Right ventricle myocardium inferior (tissue), 1 donor: ENCODE data around the gene GRAMD2A. TPM values are rescaled to one million over a fixed set of nuclear protein-coding genes. Genes with fewer than 3 reads are reported as not detected.

Experiments
- ATAC-seq: fragments of 200-7000 bp; cut with Tn5 transposase; one replicate; pipeline ENCODE4 v1.9.1; 2020; ENCODE audit warnings: mild to moderate bottlenecking, moderate library complexity
- DNase-seq: peaks from one replicate; pipeline ENCODE4 v3.0.0; 2021; ENCODE audit errors: missing footprints
- intact Hi-C: fragments of 100-400 bp; cut with DNase I; formaldehyde crosslinking; loops from one replicate; pipeline ENCODE4 v1.11.0; 2022
- total RNA-seq: library from RNA; stranded (reverse); fragmentation: NEBNext Ultra II Directional; extraction: Animal tissue kit (Norgen Biotek cat#: 25700); gene quantifications from one replicate; pipeline ENCODE4 v1.2.1, GENCODE V29; 2021
- donor health status: DM: no; HTN: yes; CAD: no; lungs with severe emphysema.

Gene GRAMD2A
- total RNA-seq, 1 donor from 2014 or later: not detected

GRCh38 chr15:72223278-72223677 is 25.7 kb upstream of the GRAMD2A start:
- ATAC-seq (no peak), DNase-seq (no peak)
- intact Hi-C loops: loop anchor here (2.0 kb wide), 1 partner anchor 20 kb away; no protein-coding TSS in a partner anchor

- peak; percentile 69 for ATAC-seq
- DNase-seq: peak; percentile 77
- intact Hi-C loops: loop anchor here (2.0 kb wide), 1 partner anchor 20 kb away; no protein-coding TSS in a partner anchor
Measured at GRCh38 chr15:72222393-72222792, 24.8 kb upstream of the GRAMD2A start.

GRCh38 chr15:72220687-72221086 is 23.1 kb upstream of the GRAMD2A start:
- DNase-seq (no peak), ATAC-seq (no peak)
- intact Hi-C loops: no loop called here

GRCh38 chr15:72217216-72217615 is 19.6 kb upstream of the GRAMD2A start:
- intact Hi-C loops: no loop called here
- no peak for ATAC-seq
- DNase-seq: no peak

GRCh38 chr15:72216079-72216478 is 18.5 kb upstream of the GRAMD2A start:
- intact Hi-C loops: no loop called here

GRCh38 chr15:72207558-72208085 is 10.0 kb upstream of the GRAMD2A start:
- ATAC-seq: no peak
- no peak for DNase-seq
- intact Hi-C loops: no loop called here

More at GRCh38 chr15:72216079-72216478, 18.5 kb upstream of the GRAMD2A start:
- ATAC-seq: no peak
- DNase-seq: no peak

- no peak for ATAC-seq
- intact Hi-C loops: no loop called here
- no peak for DNase-seq
Measured at GRCh38 chr15:72206677-72207000, 9.1 kb upstream of the GRAMD2A start.

GRCh38 chr15:72205896-72206676 is 8.5 kb upstream of the GRAMD2A start:
- intact Hi-C loops: no loop called here
- no peak for DNase-seq
- ATAC-seq: no peak

GRCh38 chr15:72205273-72205672 is 7.7 kb upstream of the GRAMD2A start:
- intact Hi-C loops: no loop called here
- ATAC-seq (no peak), DNase-seq (no peak)

GRCh38 chr15:72203507-72203837 is 5.9 kb upstream of the GRAMD2A start:
- peak; percentile 78 for DNase-seq
- intact Hi-C loops: loop anchor here (1.0 to 5.0 kb wide), 3 partner anchors 19 to 69 kb away; partner anchors contain the start of gene PARP6
- peak; percentile 84 for ATAC-seq

GRCh38 chr15:72202801-72203506 is 5.4 kb upstream of the GRAMD2A start:
- intact Hi-C loops: loop anchor here (1.0 to 5.0 kb wide), 3 partner anchors 20 to 69 kb away; partner anchors contain the start of gene PARP6
- ATAC-seq: no peak
- no peak for DNase-seq

- intact Hi-C loops: loop anchor here (2.0 to 5.0 kb wide), 2 partner anchors 20 to 70 kb away; partner anchors contain the start of gene PARP6
- DNase-seq: no peak
- no peak for ATAC-seq
Measured at GRCh38 chr15:72202302-72202701, 4.7 kb upstream of the GRAMD2A start.

GRCh38 chr15:72201391-72201921 is 3.9 kb upstream of the GRAMD2A start:
- no peak for ATAC-seq
- intact Hi-C loops: loop anchor here (5.0 kb wide), 1 partner anchor 71 kb away; the partner anchor contains the start of gene PARP6
- no peak for DNase-seq

- ATAC-seq (no peak), DNase-seq (no peak)
- intact Hi-C loops: loop anchor here (5.0 kb wide), 1 partner anchor 72 kb away; the partner anchor contains the start of gene PARP6
Measured at GRCh38 chr15:72200395-72201237, 3.0 kb upstream of the GRAMD2A start.

GRCh38 chr15:72199721-72200212 is 2.2 kb upstream of the GRAMD2A start:
- peak; percentile 60 for ATAC-seq
- intact Hi-C loops: loop anchor here (2.0 to 5.0 kb wide), 2 partner anchors 73 to 87 kb away; partner anchors contain the start of gene PARP6
- DNase-seq: peak; percentile 77

- DNase-seq: no peak
- ATAC-seq: no peak
- intact Hi-C loops: loop anchor here (2.0 kb wide), 1 partner anchor 88 kb away; no protein-coding TSS in a partner anchor
Measured at GRCh38 chr15:72199205-72199515, 1.6 kb upstream of the GRAMD2A start.

- no peak for DNase-seq
- intact Hi-C loops: loop anchor here (2.0 kb wide), 1 partner anchor 88 kb away; no protein-coding TSS in a partner anchor
- no peak for ATAC-seq
Measured at GRCh38 chr15:72198356-72199204, 993 bp upstream of the GRAMD2A start.
